Measurements from ENCODE around the gene REPIN1. TPM values are rescaled to one million over a fixed set of nuclear protein-coding genes. Genes with fewer than 3 reads are reported as not detected.
A peak's percentile ranks its signal among the peaks of the same experiment; 100 is the strongest.

REPIN1 gene
- total RNA-seq, 2 experiments from 2014 or later = 53.4 to 57.5 TPM

GRCh38 chr7:150330211-150330885, 38.3 kb upstream of the REPIN1 start:
- H3K4me3 Mint-ChIP-seq = no peak overlapping the region
- no peaks in the 10 kb centered on the region for H3K27me3 Mint-ChIP-seq
- DNase-seq (no peak), ATAC-seq (ENCODE audit: low read depth) (no peak)
- H3K27ac Mint-ChIP-seq = no peak overlapping the region
- no peaks in the 10 kb centered on the region for H3K9me3 Mint-ChIP-seq
- POLR2A ChIA-PET = no interaction called here
- H3K4me1 Mint-ChIP-seq = peaks cover 3% of the 10 kb centered on the region
- peaks cover 7% of the 10 kb centered on the region for H3K36me3 Mint-ChIP-seq

- Mint-ChIP-seq H3K27me3 (no peaks in the 10 kb centered on the region), H3K4me1 (no peaks in the 10 kb centered on the region), H3K4me3 (no peak overlapping the region), H3K36me3 (peaks cover 3% of the 10 kb centered on the region), H3K27ac (no peak overlapping the region), H3K9me3 (no peaks in the 10 kb centered on the region)
- DNase-seq = no peak
- no peak for ATAC-seq (ENCODE audit: low read depth)
- POLR2A ChIA-PET = no interaction called here
Observed at GRCh38 chr7:150332852-150333635, 35.6 kb upstream of the REPIN1 start.

- Mint-ChIP-seq H3K4me3 (no peak overlapping the region), H3K36me3 (peaks cover 3% of the 10 kb centered on the region), H3K4me1 (no peaks in the 10 kb centered on the region), H3K9me3 (no peaks in the 10 kb centered on the region), H3K27me3 (no peaks in the 10 kb centered on the region), H3K27ac (no peak overlapping the region)
- ATAC-seq (ENCODE audit: low read depth) = no peak
- DNase-seq = no peak
- POLR2A ChIA-PET = no interaction called here
Observed at GRCh38 chr7:150333659-150334058, 35.0 kb upstream of the REPIN1 start.

GRCh38 chr7:150334108-150334507, 34.5 kb upstream of the REPIN1 start:
- no peaks in the 10 kb centered on the region for H3K9me3 Mint-ChIP-seq
- no peaks in the 10 kb centered on the region for H3K27me3 Mint-ChIP-seq
- no peak overlapping the region for H3K27ac Mint-ChIP-seq
- DNase-seq = no peak
- H3K4me3 Mint-ChIP-seq = no peak overlapping the region
- H3K36me3 Mint-ChIP-seq = peaks cover 3% of the 10 kb centered on the region
- no peak for ATAC-seq (ENCODE audit: low read depth)
- no peaks in the 10 kb centered on the region for H3K4me1 Mint-ChIP-seq
- POLR2A ChIA-PET = no interaction called here

- H3K27me3 Mint-ChIP-seq = peaks cover under 1% of the 10 kb centered on the region
- no peak overlapping the region for H3K4me3 Mint-ChIP-seq
- H3K4me1 Mint-ChIP-seq = no peaks in the 10 kb centered on the region
- H3K36me3 Mint-ChIP-seq = peaks cover 3% of the 10 kb centered on the region
- H3K27ac Mint-ChIP-seq = peak overlapping the region; percentile 13
- no peaks in the 10 kb centered on the region for H3K9me3 Mint-ChIP-seq
- ATAC-seq (ENCODE audit: low read depth) (no peak), DNase-seq (no peak)
- POLR2A ChIA-PET = no interaction called here
Observed at GRCh38 chr7:150335108-150335773, 33.4 kb upstream of the REPIN1 start.

GRCh38 chr7:150335774-150336112, 32.9 kb upstream of the REPIN1 start:
- peaks cover 3% of the 10 kb centered on the region for H3K36me3 Mint-ChIP-seq
- POLR2A ChIA-PET = no interaction called here
- peaks cover 1% of the 10 kb centered on the region for H3K4me1 Mint-ChIP-seq
- no peak for DNase-seq
- no peak overlapping the region for H3K27ac Mint-ChIP-seq
- H3K27me3 Mint-ChIP-seq = peaks cover 3% of the 10 kb centered on the region
- H3K9me3 Mint-ChIP-seq = no peaks in the 10 kb centered on the region
- no peak for ATAC-seq (ENCODE audit: low read depth)
- H3K4me3 Mint-ChIP-seq = no peak overlapping the region

- H3K4me1 Mint-ChIP-seq = peaks cover 2% of the 10 kb centered on the region
- H3K4me3 Mint-ChIP-seq = no peak overlapping the region
- peaks cover 8% of the 10 kb centered on the region for H3K27me3 Mint-ChIP-seq
- POLR2A ChIA-PET = no interaction called here
- ATAC-seq (ENCODE audit: low read depth) (no peak), DNase-seq (no peak)
- H3K9me3 Mint-ChIP-seq = no peaks in the 10 kb centered on the region
- peaks cover 3% of the 10 kb centered on the region for H3K36me3 Mint-ChIP-seq
- no peak overlapping the region for H3K27ac Mint-ChIP-seq
Observed at GRCh38 chr7:150336746-150337145, 31.9 kb upstream of the REPIN1 start.

- Mint-ChIP-seq H3K36me3 (peaks cover 3% of the 10 kb centered on the region), H3K27me3 (peaks cover 13% of the 10 kb centered on the region), H3K4me3 (no peak overlapping the region), H3K4me1 (peaks cover 2% of the 10 kb centered on the region), H3K9me3 (no peaks in the 10 kb centered on the region), H3K27ac (no peak overlapping the region)
- POLR2A ChIA-PET = interaction anchor here (0.6 kb wide), 1 partner anchor 1015 kb away, joined by 3 read pairs; no protein-coding TSS in a partner anchor
- no peak for DNase-seq
- ATAC-seq (ENCODE audit: low read depth) = no peak
Observed at GRCh38 chr7:150337179-150337578, 31.4 kb upstream of the REPIN1 start.

- Mint-ChIP-seq H3K36me3 (peaks cover 3% of the 10 kb centered on the region), H3K4me3 (no peak overlapping the region), H3K27me3 (peaks cover 17% of the 10 kb centered on the region), H3K4me1 (peaks cover 2% of the 10 kb centered on the region), H3K27ac (no peak overlapping the region), H3K9me3 (no peaks in the 10 kb centered on the region)
- DNase-seq = no peak
- ATAC-seq (ENCODE audit: low read depth) = no peak
- POLR2A ChIA-PET = interaction anchor here (0.6 to 0.7 kb wide), 2 partner anchors 15 to 1014 kb away, joined by 3 read pairs; partner anchors contain the start of genes ACTR3C and LRRC61
Observed at GRCh38 chr7:150337659-150338081, 31.0 kb upstream of the REPIN1 start.

GRCh38 chr7:150338166-150338829, 30.3 kb upstream of the REPIN1 start:
- no peak overlapping the region for H3K27ac Mint-ChIP-seq
- no peaks in the 10 kb centered on the region for H3K9me3 Mint-ChIP-seq
- H3K4me3 Mint-ChIP-seq = no peak overlapping the region
- peaks cover 2% of the 10 kb centered on the region for H3K4me1 Mint-ChIP-seq
- peaks cover 24% of the 10 kb centered on the region for H3K27me3 Mint-ChIP-seq
- ATAC-seq (ENCODE audit: low read depth) (no peak), DNase-seq (no peak)
- POLR2A ChIA-PET = interaction anchor here (0.5 to 0.7 kb wide), 2 partner anchors 15 to 17 kb away, joined by 3 read pairs; partner anchors contain the start of genes ACTR3C and LRRC61
- H3K36me3 Mint-ChIP-seq = peaks cover 3% of the 10 kb centered on the region

- ATAC-seq (ENCODE audit: low read depth) (no peak), DNase-seq (no peak)
- H3K4me3 Mint-ChIP-seq = no peak overlapping the region
- no peaks in the 10 kb centered on the region for H3K9me3 Mint-ChIP-seq
- POLR2A ChIA-PET = interaction anchor here (1.3 kb wide), 1 partner anchor 30 kb away, joined by 3 read pairs; the partner anchor contains the start of gene REPIN1
- H3K36me3 Mint-ChIP-seq = peaks cover 3% of the 10 kb centered on the region
- H3K27ac Mint-ChIP-seq = no peak overlapping the region
- peaks cover 28% of the 10 kb centered on the region for H3K27me3 Mint-ChIP-seq
- H3K4me1 Mint-ChIP-seq = peaks cover 2% of the 10 kb centered on the region
Observed at GRCh38 chr7:150339409-150339809, 29.2 kb upstream of the REPIN1 start.

GRCh38 chr7:150340024-150340749, 28.4 kb upstream of the REPIN1 start:
- no peak overlapping the region for H3K4me3 Mint-ChIP-seq
- H3K4me1 Mint-ChIP-seq = peaks cover 2% of the 10 kb centered on the region
- no peak overlapping the region for H3K27ac Mint-ChIP-seq
- no peaks in the 10 kb centered on the region for H3K9me3 Mint-ChIP-seq
- peak; percentile 56 for ATAC-seq (ENCODE audit: low read depth)
- DNase-seq = no peak
- H3K27me3 Mint-ChIP-seq = peaks cover 28% of the 10 kb centered on the region
- POLR2A ChIA-PET = interaction anchor here (0.9 to 1.3 kb wide), 2 partner anchors 29 to 93 kb away, joined by 3 read pairs; partner anchors contain the start of gene REPIN1
- peaks cover 3% of the 10 kb centered on the region for H3K36me3 Mint-ChIP-seq

Data from activated naive CD8-positive, alpha-beta T cell treated with anti-CD3 and anti-CD28 coated beads, Interleukin-2, amount 10 ng/mL, durations not matched to agents 7 days and 5 days (primary cell).